GM18508 (cell line): ENCODE results near the gene EFCAB5.
"Not testable (repeated sequence)": the region's sequence is repeated elsewhere in the genome, so short reads cannot be mapped to it uniquely, and the experiment has no call there.

ENCODE experiments used
- ATAC-seq: cut with Tn5 transposase; IDR thresholded peaks from one replicate; pipeline ENCODE4 v1.9.1; 2021; ENCODE audit warnings: moderate number of reproducible peaks; ENCODE audit not compliant: insufficient read depth, unreplicated experiment

The EFCAB5 gene

GRCh38 chr17:29931231-29931932 is 10.1 kb upstream of the EFCAB5 start:
- ATAC-seq: peak; percentile 64

DNA sequence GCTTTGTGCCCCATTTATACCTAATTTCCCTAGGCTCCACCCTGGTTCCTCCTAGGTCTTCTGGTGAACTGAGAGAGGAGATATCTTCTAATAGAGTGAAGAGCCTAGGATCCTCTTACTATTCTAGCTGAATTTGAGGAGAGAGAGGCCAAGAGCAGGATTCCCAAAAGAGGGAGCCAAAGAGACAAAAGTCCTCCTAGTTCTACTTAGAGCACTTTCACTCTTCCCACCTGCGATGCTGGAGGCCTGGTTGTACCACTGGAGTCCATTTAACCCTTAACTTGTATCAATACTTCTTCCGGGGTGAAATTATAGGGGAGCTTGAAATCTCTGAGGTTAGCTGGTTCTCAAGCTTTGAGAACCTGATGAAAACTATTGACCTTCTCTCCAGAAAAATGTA is 8.1 kb upstream of the EFCAB5 start:
- ATAC-seq: no peak

DNA sequence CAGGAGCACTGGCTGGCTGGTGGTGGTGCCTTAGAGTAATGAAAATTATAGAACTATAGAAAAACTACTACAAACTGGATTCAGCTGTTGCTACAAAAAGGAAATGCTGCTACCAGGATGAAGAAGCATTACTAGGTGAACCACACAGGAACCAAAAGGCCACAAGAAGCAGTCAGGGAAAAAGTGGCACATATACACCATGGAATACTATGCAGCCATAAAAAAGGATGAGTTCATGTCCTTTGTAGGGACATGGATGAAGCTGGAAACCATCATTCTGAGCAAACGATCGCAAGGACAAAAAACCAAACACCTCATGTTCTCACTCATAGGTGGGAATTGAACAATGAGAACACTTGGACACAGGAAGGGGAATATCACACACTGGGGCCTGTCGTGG is 5.5 kb upstream of the EFCAB5 start:
- ATAC-seq: not testable (repeated sequence)

DNA sequence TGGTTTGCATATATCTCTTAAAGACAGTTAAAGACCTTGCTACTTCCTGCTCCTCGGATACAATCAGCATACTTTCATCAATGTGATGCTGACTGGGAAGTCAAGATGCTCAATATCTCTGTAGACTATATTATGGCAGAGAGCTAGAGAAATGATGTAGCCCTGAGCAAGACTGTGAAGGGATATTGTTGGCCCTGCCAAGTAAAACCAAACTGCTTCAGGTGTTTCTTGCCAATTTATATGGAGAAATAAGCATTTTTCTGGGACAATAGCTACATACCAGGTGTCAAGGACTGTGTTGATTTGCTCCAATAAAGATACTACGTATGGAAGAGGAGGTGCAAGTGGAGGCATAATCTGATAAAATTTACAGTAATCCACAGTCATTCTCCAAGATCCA is 4.7 kb upstream of the EFCAB5 start:
- ATAC-seq: no peak

GRCh38 chr17:29945281-29945680 is 3.8 kb downstream of the EFCAB5 start:
- no peak for ATAC-seq

- ATAC-seq: no peak
Measured at GRCh38 chr17:29948448-29949215, 7.2 kb downstream of the EFCAB5 start.

DNA sequence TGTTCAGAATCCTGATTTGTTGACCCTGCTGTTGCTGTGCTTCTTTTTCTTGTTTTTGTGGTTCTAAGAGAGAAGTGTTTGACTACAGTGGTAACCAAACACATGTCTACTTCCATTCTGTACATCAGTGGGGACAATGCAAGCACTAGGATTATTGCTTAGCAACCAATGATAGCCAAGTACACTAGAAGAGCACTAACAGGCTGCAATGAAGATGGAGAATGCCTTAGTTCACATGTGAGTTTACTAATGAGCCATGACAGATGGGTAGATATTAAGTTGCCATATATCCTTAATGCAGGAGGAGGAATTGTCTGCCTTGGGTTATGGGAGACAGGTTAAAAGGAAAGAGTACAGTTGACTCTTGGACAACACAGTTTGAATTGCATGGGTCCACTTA is 8.3 kb downstream of the EFCAB5 start:
- ATAC-seq: no peak

DNA sequence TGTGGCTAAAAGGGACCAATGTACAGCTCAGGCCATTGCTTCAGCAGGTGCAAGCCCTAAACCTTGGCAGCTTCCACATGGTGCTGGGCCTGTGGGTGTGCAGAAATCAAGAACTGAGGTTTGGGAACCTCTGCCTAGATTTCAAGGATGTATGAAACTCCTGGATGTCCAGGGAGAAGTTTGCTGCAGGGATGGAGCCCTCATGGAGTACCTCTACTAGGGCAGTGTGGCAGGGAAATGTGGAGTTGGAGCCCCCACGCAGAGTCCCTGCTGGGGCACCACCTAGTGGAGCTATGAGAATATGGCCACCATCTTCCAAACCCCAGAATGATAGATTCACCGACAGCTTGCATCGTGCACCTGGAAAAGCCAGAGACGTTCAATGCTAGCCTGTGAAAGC is 13.0 kb downstream of the EFCAB5 start:
- no peak for ATAC-seq

DNA sequence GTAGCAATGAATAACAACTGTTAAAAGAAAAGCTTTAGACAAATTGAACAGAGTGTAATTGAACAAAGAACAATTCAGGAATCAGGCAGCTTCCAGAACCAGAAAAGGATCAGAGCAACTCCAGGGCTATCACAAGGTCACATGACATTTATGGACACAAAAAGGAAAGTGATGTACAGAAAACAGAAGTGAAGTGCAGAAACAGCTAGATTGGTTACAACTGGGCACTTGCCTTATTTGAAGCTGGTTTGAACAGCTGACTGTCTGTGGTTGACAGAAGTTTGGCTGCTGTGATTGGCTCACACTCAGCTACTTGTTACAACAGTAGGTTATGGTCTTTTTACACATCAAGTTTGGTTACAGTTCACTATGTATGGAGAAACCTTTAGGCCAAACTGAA is 14.8 kb downstream of the EFCAB5 start:
- no peak for ATAC-seq

DNA sequence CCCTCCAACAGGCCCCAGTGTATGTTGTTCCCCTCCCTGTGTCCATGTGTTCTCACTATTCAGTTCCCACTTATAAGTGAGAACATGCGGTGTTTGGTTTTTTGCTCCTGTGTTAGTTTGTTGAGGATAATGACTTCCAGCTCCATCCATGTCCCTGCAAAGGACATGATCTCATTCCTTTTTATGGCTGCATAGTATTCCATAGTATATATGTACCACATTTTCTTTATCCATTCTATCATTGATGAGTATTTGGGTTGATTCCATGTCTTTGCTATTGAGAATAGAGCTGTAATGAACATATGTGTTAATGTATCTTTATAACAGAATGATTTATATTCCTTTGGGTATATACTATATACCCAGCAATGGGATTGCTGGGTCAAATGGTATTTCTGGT is 16.1 kb downstream of the EFCAB5 start:
- not testable (repeated sequence) for ATAC-seq

- no peak for ATAC-seq
Measured at GRCh38 chr17:29958947-29959657, 17.7 kb downstream of the EFCAB5 start.

DNA sequence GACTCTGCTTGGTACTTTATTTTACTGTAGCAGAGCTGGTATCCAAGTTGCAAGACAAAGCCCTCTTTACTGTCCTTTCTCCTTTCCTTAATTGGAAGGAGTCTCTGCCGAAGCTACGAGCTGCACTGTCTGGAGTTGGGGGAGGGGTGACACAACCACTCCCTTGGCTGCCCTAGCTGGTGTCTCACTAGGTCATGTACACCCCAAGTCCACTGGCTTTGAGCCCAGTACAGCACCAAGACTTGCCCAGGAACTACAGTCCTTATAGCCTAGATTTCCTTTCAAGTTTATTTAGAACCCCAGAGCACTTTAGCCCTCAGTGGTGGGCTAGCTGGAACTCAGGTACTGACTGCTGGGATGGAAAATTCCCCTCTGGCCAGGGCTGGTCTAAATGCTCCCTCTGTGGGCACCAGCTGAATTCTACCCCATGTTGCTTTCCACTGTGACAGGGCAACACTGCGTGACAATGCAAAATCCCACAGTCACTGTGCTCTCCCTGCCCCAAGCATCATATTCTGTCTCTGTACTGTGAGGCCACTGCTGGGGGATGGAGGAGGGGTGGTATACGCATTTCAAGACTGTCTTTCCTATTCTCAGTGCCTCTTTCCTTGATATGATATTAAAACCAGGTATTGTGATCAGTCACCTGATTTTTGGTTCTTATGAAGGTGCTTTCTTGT is 18.4 kb downstream of the EFCAB5 start:
- ATAC-seq: no peak

DNA sequence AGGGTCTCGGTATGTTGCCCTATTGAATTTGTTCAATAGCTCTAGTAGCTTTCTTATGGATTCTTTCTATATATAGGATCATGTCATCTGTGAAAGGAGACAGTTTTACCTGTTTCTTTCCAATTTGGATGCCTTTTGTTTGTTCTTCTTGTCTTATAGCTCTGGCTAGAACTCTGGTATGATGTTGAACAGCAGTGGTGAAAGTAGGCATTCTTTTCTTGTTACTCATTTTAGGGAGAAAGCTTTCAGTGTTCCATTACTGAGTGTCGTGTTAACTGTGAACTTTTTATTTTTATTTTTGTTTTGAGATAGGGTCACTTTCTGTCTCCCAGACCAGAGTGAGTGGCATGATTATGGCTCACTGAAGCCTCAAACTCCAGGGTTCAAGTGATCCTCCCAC is 21.2 kb downstream of the EFCAB5 start:
- no peak for ATAC-seq

DNA sequence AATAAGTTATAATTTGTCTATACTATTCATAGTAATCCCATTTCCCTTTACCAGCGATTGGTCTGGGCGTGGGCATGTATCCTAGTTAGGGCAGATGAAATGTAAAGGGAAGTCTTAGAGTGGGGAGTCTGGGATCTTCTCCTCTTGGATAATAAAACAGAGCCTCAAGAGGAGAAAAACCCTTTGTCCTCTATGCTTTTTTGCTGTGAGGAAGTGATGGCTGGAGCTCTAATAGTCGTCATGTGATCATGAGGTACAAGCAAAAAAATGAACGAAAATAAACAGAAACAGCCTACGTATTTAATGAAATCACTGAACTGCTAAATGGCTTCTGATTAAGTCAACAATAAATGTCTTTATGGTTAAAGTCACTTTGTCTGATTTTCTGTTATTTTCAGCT is 26.8 kb downstream of the EFCAB5 start:
- ATAC-seq: no peak

DNA sequence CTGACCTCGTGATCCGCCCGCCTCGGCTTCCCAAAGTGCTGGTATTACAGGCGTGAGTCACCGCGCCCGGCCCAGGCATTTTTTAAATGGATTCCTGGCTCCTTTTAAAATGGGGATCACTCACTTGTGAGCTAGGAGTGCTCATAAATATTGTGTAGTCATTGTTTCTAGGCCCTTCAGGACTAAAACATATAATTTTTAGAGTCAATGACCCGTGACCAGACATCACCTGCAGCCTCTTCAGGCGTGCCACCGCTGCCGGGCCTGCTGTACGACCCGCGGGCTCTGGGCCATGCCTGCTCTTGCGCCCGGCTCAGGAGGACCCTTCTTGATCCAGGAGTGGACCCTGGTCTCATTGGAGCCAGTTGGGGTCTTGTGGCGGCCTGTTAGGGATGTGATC is 30.8 kb downstream of the EFCAB5 start:
- no peak for ATAC-seq

DNA sequence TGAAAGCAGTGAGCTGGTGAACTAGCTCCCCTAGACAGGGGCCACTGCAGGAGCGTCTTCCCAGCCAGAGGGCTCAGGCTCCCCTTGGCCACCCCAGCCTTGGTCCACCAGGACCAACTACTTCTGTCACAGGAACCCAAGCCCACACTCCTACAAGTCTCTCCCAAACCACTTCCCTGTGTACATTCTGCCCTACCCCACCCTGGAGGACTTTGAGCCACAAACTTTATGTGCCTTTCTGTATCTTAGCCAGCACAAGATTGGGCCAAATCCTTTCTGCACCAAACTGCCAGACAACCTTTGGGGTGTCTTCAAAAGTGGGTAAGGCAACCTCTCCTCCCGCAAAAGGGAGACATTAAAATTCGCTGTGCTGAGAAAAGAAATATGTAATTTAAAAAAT is 31.6 kb downstream of the EFCAB5 start:
- no peak for ATAC-seq

DNA sequence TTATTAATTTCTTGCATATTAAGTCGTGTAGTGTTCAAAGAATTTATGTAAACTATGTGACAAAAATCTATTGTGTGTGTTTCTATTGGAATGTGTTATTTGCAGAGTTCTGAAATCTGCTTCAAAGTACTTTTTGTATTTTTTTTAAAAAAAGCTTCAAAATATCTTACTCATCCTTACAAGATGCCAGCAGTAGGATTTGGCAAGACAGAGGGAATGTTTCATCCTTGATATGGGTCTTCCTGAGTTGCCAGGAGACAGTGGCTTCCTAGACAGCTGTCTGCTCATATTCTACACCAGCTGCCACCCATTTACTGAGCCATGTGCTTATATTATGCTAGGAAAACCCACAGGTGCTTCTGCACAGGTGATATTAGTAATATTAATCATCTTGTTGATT is 36.4 kb downstream of the EFCAB5 start:
- no peak for ATAC-seq

DNA sequence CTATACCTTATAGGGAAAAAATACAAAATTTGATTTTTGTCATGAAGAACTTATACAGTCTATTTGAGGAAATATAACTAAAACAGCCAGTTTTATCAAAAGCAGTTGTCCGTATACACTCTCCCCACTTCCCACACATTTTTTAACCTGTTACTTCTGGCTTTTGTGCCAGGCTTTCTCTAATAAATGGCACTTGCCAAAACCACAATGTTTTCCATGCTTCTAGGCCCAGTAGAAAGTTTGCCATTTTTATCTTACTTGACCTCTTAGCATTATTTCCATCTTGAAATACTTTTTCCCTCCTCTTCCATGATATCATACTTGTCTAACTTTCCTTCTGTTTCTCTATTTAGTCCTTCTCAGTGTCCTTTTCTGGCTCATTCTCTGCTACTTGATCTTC is 38.8 kb downstream of the EFCAB5 start:
- ATAC-seq: no peak

DNA sequence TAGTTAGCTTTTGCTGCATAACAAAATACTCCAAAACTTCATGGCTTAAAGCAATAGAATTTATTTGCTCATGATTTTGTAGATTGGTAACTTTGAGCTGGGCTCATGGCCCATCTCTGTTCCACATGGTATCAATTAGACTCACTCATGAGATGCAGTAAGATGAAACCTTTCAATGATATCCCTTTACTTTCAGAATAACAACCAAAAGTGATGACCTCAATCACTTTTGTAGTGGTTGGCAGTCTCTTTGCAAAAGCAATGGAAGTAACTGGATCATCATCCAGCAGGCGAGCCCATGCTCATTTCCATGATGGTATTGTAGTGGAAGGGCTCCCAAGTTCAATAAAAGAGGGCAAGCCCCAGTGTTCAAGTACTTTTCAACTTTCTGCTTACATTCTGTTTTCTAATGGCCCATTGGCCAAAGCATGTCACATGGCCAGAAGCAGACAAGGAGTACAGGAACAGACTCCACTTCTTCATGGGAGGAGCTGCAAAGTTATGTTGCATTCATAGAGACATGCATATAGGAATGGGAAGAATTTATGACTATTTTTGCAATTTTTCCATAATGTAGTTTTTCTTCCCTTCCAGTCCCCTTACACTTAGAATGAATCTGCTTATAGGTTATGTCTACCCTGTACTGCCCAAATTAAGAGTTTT is 41.7 kb downstream of the EFCAB5 start:
- no peak for ATAC-seq

GRCh38 chr17:29996458-29996857 is 55.0 kb downstream of the EFCAB5 start:
- ATAC-seq: no peak
